COLO668 (cell line): ENCODE results near the gene IGFBP3.
A peak's percentile ranks its signal among the peaks of the same experiment; 100 is the strongest.

Experiments used
- DNase-seq: peaks from one replicate; lab custom pipeline; 2025; ENCODE audit not compliant: unreplicated experiment; lab: John Stamatoyannopoulos, UW

The IGFBP3 gene

GRCh38 chr7:45874408-45875131 is 46.5 kb downstream of the IGFBP3 start:
- DNase-seq, result no peak

DNA sequence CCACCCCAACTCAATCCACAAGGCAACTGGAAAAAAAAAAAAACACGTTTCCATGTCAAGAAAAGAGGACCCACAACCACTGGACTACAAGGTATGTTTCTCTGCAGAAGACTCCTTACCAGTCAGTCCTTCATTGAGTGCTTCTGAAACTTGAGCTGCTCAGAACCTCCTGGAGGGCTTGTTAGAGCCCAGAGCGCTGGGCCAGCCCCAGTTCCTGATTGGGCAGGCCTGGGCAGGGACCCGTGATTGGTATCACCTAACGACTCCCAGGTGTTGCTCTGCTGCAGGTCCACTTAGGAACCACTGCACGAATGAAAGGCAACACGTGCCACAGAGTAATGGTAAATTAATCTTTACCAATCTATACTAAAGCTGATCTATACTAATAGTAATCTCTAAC is 47.7 kb downstream of the IGFBP3 start:
- peak; percentile 49 for DNase-seq

DNA sequence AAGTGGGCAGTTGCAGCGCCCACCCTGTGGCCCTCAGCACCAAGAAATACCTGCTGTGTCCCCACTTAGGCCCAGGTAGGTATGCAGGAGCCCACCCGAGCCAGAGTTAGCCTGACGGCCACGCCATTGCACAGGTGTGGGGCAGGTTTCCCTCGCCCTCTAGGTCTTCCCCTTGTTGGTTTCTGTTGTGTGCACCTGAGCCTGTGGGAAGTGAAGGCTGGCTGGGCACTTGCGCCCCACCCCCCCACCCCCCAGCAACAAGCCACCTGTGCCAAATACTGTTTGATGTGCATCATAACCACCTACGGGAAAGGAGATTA is 48.1 kb downstream of the IGFBP3 start, which contains the start of gene CCDC201:
CCDC201 (minus strand) TSS at position 48 of the 320 bp plus-strand sequence. CDS start 75 bp downstream, outside the sequence.
- DNase-seq, result no peak

- DNase-seq, result peak; percentile 65
Measured at GRCh38 chr7:45872116-45873034, 48.7 kb downstream of the IGFBP3 start.

DNA sequence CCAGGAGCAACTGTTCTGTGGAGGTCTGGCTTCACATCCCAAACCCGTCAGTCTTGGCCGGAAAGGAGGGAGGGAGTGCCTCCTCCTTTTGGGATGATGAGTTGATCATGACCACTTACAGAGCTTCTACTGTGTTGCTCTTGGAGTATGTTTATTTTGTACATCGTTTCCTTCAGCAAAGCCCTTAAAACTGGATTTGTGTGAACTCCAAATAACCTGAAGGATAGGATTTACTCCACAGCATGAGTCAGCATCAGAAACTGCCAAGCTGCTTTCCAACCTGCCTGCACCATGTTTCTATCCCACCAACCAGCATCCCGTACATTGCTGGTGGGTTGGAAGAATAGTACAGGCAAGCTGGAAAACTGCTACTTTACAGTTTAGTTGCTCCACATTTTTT is 51.6 kb downstream of the IGFBP3 start:
- no peak for DNase-seq

- DNase-seq, result no peak
Measured at GRCh38 chr7:45867471-45867870, 53.6 kb downstream of the IGFBP3 start.

- no peak for DNase-seq
Measured at GRCh38 chr7:45865594-45866410, 55.3 kb downstream of the IGFBP3 start.

DNA sequence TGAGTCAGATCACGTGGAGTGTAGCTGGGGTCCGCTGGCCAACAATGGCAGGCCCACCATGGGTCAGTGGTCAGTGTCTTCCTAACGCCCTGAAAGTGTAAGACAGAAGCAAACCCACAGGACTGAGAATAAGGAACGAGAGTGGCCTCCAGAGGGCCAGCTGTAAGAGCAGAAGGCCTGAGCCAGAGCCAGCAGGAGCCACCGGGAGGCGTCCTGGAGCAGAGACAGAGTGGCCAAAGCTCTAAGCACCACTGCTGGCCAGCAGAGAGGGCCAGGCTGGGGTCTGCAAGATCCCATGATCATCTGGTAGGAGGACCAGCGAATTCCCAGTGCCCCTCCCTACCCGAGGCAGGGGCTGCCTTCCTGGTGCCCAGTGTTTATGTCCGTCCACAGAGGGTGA is 57.4 kb downstream of the IGFBP3 start:
- DNase-seq, result peak; percentile 20
